Gastroesophageal sphincter (tissue), 3 donors: Measurements from ENCODE around the gene DOCK6.

Experiments used
- CTCF ChIP-seq, 4 experiments: fragments of 200-600 bp in 2 of 4; fragments of 450-650 bp in 2 of 4; sonication (generic) in 1 of 4; IDR thresholded peaks; one replicate each; pipeline ENCODE4 v1.5.1; 2017 to 2019; ENCODE audit warnings: antibody characterized with exemption in 4 of 4, mild to moderate bottlenecking in 2 of 4, moderate library complexity in 2 of 4
- EP300 ChIP-seq: sonication (generic); formaldehyde crosslinking; IDR thresholded peaks from one replicate; pipeline ENCODE4 v1.6.1; 2017; ENCODE audit warnings: antibody characterized with exemption, mild to moderate bottlenecking
- POLR2A ChIP-seq, 2 donors: fragments of 450-650 bp; IDR thresholded peaks; one replicate each; pipeline ENCODE4 v1.6.1; 2017; ENCODE audit warnings: antibody characterized with exemption in 2 of 2, mild to moderate bottlenecking in 2 of 2, moderate library complexity in 1 of 2
- POLR2AphosphoS5 ChIP-seq: sonication (generic); formaldehyde crosslinking; IDR thresholded peaks from one replicate; pipeline ENCODE4 v1.6.1; 2017; ENCODE audit warnings: antibody characterized with exemption

- TF ChIP-seq POLR2A (IDR thresholded peaks at IDR 0.05) (no peak), CTCF (IDR thresholded peaks at IDR 0.05) (no peak), EP300 (no peak), POLR2AphosphoS5 (no peak)
Measured at GRCh38 chr19:11247934-11248333, 14.4 kb downstream of the DOCK6 start.
